ENCODE measurements around the gene MAPKAPK2.

MAPKAPK2 gene

DNA sequence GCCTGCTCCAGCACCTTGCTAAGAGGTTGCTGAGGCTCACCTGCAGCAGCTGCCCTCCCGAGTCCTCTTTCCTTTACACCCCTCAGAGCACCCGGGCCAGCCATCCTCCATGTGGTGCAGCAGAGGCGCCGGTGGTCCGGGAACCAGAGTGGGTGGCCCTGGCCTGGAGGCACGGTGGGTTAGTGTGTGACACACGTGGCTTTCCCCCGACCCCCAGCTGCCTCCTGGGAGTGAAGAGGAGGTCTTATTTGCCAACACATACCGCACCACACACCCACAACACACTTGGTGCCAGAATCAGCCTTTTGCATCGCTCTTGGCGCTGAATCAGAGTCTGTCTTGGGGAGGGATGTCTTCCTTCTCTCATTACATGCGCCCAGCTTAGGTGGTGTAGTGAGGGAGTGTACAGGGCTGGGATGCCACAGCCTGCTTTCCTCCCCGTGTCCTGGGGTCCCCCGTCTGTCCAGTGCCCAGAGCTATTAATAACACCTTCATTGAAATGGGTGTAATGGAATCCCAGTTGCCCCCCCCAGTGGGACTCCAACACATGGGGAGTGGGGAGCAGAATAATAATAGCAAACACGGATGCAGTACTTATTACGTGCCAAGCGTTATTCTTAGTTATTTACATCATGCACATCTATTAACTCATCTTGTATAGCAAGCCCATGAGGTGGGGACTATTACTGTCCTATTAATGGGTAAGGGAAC lies 38.2 kb downstream of the MAPKAPK2 start:
- DNase-seq (ENCODE audit: low read depth): no peak

DNA sequence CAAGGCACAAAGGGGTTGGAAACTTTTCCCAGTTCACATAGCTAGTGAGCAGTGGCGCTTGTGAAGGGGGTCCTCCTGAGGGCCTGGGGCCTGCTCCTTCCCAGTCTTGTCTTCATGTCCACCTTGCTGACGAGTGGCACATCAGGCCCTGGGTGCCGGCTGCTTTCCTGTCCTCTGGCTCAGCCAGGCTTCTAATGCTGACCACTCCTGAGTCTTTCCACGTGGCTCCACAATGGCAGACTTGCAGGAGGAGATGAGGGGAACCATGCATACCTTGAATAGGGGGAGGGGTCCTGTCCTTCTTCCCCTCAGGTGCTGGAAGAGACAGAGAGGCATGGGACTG lies 38.7 kb downstream of the MAPKAPK2 start:
- DNase-seq (ENCODE audit: low read depth): no peak

DNA sequence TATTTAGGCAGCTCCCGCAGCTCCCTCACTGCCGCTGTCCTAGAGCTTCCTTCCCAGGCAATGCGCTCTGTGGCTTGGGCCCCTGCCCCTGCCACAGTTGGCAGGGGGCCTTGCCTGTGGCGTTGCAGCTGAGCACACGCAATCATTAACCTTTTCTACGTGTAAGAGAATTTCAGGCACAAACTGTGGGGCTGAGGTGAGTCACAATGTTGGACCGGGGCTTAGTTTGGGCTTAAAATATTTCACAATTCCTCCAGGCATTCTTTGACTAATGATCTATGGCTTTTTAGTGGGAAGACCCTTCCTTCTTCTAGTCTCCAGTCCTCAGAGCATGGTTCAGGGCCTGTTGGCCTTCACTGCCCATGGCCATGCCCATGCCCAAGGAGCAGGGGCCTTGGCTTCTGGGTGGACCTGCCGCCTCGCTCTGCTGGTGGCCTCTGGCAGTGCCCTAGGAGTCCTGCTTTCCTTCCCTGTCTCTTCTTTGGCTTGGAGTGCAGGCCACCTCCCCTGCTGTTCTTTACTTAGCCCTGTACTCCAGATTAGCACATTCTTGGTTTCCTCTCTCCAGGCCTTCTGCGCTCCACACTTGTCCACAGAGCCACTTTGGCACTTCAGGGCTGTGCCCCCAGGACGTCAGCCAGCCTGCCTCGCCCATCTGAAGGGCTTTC lies 39.2 kb downstream of the MAPKAPK2 start:
- no peak for DNase-seq (ENCODE audit: low read depth)

DNA sequence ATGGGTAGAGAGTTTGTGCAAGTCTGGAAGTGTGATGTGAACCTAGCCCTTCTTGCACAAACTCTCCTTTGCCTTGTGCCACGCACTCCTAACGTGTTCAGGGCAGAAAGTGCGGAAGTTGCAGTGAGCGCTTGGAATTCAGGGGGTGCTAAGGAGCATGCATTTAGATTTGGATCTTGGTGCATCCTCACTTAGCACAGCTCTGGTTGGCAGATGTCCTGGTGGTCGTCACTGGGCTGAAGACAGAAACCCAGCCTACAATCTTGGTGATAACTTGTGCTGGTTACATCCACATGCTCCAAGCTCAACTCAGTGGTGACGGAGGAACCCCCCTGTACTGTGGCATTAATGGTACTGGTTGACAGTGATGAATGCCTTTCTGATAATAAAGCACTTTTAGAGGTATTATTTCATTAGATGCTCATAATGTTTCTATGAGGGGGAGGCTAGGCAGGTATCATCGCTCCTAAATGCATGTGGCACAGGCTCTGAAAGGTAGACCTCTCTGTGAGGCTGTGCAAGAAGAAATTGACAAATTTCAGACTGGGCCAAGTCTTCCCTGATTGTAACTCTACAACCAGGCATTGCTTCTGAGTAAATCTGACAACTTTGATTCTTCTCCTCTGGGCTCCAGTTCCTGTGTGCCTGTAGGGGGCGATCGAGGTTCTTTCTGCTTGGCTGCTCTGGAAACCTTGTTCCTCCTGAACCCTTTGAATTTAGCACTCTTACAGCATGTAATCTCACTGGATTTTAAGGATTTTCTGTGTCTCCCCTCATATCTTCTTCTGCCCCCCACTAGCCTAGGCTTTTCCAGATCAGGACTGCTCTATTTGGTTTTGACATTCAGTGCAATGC lies 40.6 kb downstream of the MAPKAPK2 start:
- peak; percentile 45 for DNase-seq (ENCODE audit: low read depth)

DNA sequence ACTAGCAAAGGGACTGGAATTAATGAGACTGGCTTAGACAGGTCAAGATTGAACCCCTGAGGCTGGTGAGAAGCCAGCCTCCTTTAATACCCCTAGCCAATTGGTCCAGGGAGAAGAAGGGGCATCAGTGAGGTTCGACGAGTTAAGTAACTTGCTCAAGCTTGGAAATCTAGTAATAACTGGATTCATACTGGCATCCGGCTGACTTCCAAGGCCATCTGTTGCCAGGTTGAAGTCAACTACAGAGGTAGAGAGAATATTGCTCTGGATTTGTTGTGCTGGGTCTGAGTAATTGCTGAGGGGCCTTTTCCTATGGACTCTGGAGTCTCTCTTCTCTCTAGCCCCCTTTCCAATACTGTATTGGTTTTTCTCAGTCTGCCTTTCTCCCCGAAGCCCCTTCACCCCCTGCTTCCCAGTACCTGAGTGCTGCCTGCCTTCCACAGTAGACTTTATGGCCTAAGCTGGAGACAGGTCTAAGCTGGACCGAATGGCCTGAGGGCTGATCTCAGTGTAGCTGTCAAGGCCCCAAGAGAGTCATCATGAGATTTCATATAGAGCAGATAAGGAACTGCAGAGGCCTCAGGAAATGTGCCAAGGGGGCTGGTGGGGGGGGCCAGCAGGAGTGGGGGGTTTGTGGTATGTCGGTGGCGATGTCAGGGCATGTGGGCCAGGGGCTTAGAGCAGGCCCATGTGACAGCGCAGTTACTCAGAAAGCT lies 43.4 kb downstream of the MAPKAPK2 start:
- DNase-seq (ENCODE audit: low read depth): no peak

DNA sequence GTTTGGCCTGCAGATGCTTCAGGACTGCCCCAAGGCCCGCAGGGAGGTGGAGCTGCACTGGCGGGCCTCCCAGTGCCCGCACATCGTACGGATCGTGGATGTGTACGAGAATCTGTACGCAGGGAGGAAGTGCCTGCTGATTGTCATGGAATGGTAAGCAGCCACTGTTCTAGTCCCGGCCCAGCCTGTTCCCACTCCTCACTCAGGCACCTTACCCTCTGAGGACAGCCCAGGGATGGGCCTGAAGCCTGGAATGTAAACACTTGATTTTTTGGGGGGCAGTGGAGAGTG lies 43.9 kb downstream of the MAPKAPK2 start:
- DNase-seq (ENCODE audit: low read depth): no peak

DNA sequence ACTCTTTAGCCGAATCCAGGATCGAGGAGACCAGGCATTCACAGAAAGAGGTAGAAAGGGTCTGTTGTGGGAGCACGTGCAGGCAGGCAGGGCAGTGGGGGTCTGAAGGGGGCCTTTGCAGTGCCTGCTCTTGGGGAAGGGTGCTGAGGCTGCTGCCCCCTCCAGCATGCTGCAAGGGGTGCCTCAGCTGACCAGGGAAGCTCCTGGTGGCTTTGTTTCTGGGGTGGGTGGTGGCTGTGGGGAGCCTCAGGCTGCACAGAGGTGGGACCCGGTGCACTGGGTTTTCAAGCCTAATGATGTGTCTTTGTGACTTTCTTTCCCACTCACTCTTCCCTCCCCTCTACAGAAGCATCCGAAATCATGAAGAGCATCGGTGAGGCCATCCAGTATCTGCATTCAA lies 44.3 kb downstream of the MAPKAPK2 start:
- DNase-seq (ENCODE audit: low read depth): no peak

DNA sequence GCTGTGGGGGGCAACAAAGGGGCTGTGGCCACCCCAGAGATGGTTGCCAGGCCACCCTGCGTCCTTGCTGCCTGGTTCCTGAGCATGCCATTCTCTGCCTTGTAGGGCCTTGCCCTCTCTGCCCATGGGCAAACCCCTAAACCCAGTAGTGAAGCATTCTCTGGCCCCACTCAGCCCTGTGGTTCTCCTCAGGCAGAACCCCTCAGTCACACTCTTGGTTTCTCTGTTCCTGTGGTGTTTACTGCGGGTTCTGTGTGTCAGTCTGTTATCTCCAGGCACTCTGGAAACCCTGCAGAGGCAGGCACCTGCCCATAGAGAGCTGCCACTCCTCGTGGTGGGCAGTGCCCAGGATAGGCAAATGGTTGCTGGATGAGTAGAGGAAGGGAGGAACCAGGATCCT lies 44.8 kb downstream of the MAPKAPK2 start:
- no peak for DNase-seq (ENCODE audit: low read depth)

- no peak for DNase-seq (ENCODE audit: low read depth)
These were observed 47.8 kb downstream of the MAPKAPK2 start for GRCh38 chr1:206732508-206732907.

DNA sequence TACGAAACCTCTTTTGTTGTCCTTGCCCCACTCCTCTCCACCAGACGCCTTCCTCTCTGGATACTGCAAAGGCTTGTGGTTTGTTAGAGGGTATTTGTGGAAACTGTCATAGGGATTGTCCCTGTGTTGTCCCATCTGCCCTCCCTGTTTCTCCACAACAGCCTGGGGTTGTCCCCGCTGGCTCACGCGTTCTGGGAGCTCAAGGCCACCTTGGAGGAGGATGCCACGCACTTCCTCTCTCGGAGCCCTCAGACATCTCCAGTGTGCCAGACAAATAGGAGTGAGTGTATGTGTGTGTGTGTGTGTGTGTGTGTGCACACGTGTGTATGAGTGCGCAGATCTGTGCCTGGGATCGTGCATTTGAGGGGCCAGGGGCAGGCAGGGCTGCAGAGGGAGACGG lies 48.3 kb downstream of the MAPKAPK2 start:
- no peak for DNase-seq (ENCODE audit: low read depth)

DNA sequence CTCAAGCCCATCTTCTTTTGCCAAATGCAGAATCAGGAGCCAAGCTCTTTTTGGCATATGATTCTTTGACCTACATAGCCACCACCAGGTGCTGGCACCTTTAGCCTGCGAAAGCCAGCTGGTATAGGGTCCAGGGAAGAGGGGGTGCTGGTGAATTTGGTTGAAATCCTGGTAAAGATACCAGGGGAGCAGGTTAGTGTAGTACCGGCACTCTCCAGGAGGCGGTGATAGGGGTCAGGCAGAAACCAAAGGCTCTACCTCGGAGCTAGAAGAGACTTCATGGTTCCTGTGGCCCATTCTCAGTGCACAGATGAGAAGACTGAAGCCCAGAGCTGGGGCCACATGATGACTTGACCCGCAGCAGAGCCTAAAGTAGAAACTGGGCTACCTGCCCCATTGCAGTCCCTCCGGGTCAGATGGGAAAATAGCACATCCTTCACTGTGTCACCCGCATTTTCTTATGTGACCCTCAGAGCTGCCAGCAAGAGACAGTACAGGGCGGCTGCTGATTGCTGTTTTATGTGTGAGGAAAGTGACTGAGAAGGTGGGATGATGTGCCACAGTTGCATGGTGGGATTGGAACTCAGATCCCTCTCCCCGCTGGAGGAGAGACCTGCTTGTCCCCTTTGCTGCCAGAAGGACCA lies 49.9 kb downstream of the MAPKAPK2 start:
- DNase-seq (ENCODE audit: low read depth): peak; percentile 75

DNA sequence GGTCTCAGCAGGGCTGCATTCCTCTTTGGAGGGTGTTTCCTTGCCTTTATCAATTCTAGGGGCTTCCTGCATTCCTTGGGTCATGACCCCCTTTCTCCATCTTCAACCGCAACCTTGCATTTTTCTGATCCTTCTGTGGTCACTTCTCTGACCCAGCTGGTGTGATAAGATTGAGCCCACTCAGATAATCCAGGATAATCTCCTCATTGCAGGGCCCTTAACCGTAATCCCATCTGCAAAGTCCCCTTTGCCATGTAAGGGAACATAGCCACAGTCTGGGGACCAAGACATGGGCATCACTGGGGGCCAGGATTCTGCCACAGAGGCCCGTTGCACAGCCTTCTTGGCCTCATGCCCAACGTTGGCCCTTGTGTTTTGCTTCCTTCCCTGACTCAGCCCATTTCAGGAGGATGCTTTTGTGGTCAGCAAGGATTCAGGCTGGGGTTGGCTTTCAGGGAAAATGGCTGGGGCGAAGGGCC lies 50.9 kb downstream of the MAPKAPK2 start:
- DNase-seq (ENCODE audit: low read depth): no peak

DNA sequence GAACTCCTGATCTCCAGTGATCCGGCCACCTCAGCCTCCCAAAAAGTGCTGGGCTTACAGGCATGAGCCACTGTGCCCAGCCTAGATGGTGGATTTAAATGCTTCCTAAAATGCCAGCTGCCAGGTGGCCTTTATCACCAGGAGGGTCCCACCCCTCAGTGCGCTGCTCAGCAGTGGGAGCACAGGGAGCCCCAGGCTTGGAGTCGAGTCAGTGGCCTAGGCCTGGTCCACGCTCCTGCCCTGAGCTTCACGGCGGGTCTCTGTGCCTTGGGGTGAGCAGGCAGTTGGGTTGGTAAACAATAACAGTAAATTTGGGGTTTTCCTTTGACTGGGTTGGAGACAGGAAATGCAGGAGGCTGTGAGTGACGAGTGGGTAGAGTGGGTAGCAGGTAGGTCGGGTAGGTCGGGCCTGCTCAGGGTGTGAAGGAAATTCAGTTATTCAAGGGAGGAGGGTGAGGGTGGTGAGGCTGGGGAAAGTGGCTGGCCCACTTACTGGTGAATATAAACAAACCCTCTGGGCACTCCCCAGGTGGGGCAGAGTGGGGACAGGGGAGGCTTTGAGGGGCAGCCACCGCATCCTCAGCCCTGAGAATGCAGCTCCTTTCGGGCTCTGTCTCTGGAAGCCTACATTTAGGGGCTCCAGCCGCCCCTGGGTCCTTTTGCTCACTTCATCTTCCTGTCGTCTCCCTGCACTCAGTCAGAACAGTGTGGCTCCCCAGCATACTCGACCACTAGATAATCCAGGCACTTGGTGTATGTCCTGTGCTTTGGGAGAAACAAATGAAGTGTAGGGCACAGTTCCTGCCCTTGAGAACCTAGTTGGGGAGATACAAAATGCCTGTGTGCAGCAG lies 52.4 kb downstream of the MAPKAPK2 start:
- no peak for DNase-seq (ENCODE audit: low read depth)

GRCh38 chr1:206737729-206738201 lies 53.1 kb downstream of the MAPKAPK2 start:
- no peak for DNase-seq (ENCODE audit: low read depth)

- DNase-seq (ENCODE audit: low read depth): no peak
These were observed 54.0 kb downstream of the MAPKAPK2 start for GRCh38 chr1:206738370-206739366.

DNA sequence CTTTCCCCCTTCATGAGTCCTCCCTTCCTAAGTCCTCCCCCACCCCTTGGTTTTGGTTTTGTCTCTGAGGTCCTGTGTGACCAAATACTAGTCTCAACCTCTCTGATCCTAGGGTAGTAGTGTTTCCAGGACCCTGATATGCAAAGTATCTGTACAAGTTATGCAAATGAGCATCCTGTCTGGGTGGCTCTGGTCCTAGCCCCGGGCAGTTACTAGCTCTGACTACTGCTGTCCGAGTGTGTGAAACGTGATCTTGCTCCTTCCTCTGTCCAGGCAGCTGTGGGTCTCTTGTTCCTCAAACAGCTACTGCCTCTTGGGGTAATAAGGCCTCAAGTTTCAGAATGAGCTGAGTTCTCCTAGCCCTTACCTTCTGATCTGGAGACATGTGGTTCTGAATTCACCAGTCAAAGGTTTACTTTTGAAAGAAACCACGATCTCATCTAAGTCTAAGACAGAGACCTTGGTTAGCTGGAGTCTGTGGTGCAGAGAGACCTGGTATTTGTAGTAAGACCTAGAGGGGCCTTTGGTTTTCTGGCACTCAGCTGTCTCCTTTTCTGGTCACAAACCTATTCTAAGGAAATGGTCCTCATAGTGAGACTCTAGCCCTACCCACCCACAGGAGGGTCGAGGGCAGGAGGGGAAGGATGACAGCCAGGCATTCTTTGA lies 54.8 kb downstream of the MAPKAPK2 start:
- no peak for DNase-seq (ENCODE audit: low read depth)

- DNase-seq (ENCODE audit: low read depth): no peak
These were observed 56.5 kb downstream of the MAPKAPK2 start for GRCh38 chr1:206741142-206741701.

DNA sequence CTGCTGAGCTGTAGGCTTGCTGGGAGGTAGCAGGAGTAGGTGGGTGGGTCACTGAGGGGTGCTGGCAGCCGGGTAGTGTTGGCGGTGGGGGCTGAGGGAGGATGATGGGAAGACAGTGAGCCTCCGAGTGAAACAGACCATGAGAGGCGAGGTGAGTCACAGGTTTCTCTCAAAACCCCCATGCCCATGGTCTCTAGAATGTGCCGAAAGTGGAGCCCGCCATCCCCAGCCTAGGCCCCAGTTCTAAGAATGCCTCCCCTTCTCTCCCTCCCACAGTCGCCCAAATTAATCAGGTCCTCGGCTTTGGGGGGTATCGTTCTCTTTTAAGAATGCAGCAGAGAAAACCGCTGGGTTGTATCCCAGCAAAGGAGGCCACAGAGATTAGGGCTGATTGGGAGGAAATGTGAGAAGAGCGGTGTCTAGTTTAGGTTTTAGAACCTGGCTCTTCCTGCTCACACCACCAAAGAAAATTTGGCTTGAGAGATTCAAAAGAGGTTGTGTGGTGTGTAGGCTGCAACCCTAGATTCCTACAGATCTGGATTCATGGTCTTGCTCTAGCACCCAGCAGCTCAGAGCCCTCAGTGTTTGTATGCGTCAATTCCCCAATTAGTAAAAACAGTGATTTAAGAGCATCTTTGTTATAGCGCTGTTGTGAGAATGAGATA lies 58.1 kb downstream of the MAPKAPK2 start:
- peak; percentile 33 for DNase-seq (ENCODE audit: low read depth)

Data from stimulated activated CD8-positive, alpha-beta memory T cell treated with anti-CD3 and anti-CD28 coated beads, Interleukin-7, amount 100 ng/mL, for 24 hours (primary cell).